Measurements from ENCODE around the gene CCDC191.

CCDC191 gene

GRCh38 chr3:114060906-114061655, 4.8 kb upstream of the CCDC191 start:
- Histone ChIP-seq H3K9me3 (ENCODE audit: insufficient read depth, low read length) (no peaks in the 10 kb centered on the region), H3K4me3 (ENCODE audit: insufficient read length, low read depth) (no peak overlapping the region), H3K36me3 (ENCODE audit: insufficient read depth, insufficient read length, low read length) (peaks cover 65% of the 10 kb centered on the region), H3K9ac (ENCODE audit: insufficient read length, low read depth) (no peak overlapping the region), H3K4me1 (ENCODE audit: insufficient read depth, insufficient read length) (no peaks in the 10 kb centered on the region), H3K27me3 (ENCODE audit: insufficient read depth, insufficient read length) (no peaks in the 10 kb centered on the region)
- DNase-seq (ENCODE audit: low read depth, low spot score) = no peak
- no peak for TF ChIP-seq ZNF274 (IDR thresholded peaks at IDR 0.05; ENCODE audit: low read depth, low read length)
- TF ChIP-seq SUZ12 (IDR thresholded peaks at IDR 0.05; ENCODE audit: extremely low read depth, insufficient read depth, insufficient read length) = no peak
- TF ChIP-seq YY1 (IDR thresholded peaks at IDR 0.05; ENCODE audit: insufficient read depth, insufficient read length) = no peak

GRCh38 chr3:114058646-114059045, 2.3 kb upstream of the CCDC191 start:
- Histone ChIP-seq H3K9me3 (ENCODE audit: insufficient read depth, low read length) (no peaks in the 10 kb centered on the region), H3K4me3 (ENCODE audit: insufficient read length, low read depth) (no peak overlapping the region), H3K36me3 (ENCODE audit: insufficient read depth, insufficient read length, low read length) (peaks cover 42% of the 10 kb centered on the region), H3K27me3 (ENCODE audit: insufficient read depth, insufficient read length) (no peaks in the 10 kb centered on the region), H3K9ac (ENCODE audit: insufficient read length, low read depth) (no peak overlapping the region), H3K4me1 (ENCODE audit: insufficient read depth, insufficient read length) (no peaks in the 10 kb centered on the region)
- no peak for TF ChIP-seq SUZ12 (IDR thresholded peaks at IDR 0.05; ENCODE audit: extremely low read depth, insufficient read depth, insufficient read length)
- no peak for TF ChIP-seq ZNF274 (IDR thresholded peaks at IDR 0.05; ENCODE audit: low read depth, low read length)
- DNase-seq (ENCODE audit: low read depth, low spot score) = no peak

- no peak for DNase-seq (ENCODE audit: low read depth, low spot score)
- Histone ChIP-seq H3K36me3 (ENCODE audit: insufficient read depth, insufficient read length, low read length) (peaks cover 41% of the 10 kb centered on the region), H3K27me3 (ENCODE audit: insufficient read depth, insufficient read length) (no peaks in the 10 kb centered on the region), H3K4me1 (ENCODE audit: insufficient read depth, insufficient read length) (no peaks in the 10 kb centered on the region), H3K9ac (ENCODE audit: insufficient read length, low read depth) (peak overlapping the region; percentile 89), H3K4me3 (ENCODE audit: insufficient read length, low read depth) (peak overlapping the region; percentile 94), H3K9me3 (ENCODE audit: insufficient read depth, low read length) (no peaks in the 10 kb centered on the region)
- TF ChIP-seq ZNF274 (IDR thresholded peaks at IDR 0.05; ENCODE audit: low read depth, low read length) (no peak), SUZ12 (IDR thresholded peaks at IDR 0.05; ENCODE audit: extremely low read depth, insufficient read depth, insufficient read length) (no peak), YY1 (IDR thresholded peaks at IDR 0.05; ENCODE audit: insufficient read depth, insufficient read length) (no peak)
These were observed 653 bp upstream of the CCDC191 start for GRCh38 chr3:114057011-114057347.

- H3K4me1 ChIP-seq (ENCODE audit: insufficient read depth, insufficient read length) = no peaks in the 10 kb centered on the region
- H3K4me3 ChIP-seq (ENCODE audit: insufficient read length, low read depth) = no peak overlapping the region
- H3K36me3 ChIP-seq (ENCODE audit: insufficient read depth, insufficient read length, low read length) = peaks cover 3% of the 10 kb centered on the region
- TF ChIP-seq YY1 (IDR thresholded peaks at IDR 0.05; ENCODE audit: insufficient read depth, insufficient read length) (no peak), ZNF274 (IDR thresholded peaks at IDR 0.05; ENCODE audit: low read depth, low read length) (no peak), SUZ12 (IDR thresholded peaks at IDR 0.05; ENCODE audit: extremely low read depth, insufficient read depth, insufficient read length) (no peak)
- no peak overlapping the region for H3K9ac ChIP-seq (ENCODE audit: insufficient read length, low read depth)
- H3K27me3 ChIP-seq (ENCODE audit: insufficient read depth, insufficient read length) = no peaks in the 10 kb centered on the region
- no peak for DNase-seq (ENCODE audit: low read depth, low spot score)
- H3K9me3 ChIP-seq (ENCODE audit: insufficient read depth, low read length) = no peaks in the 10 kb centered on the region
These were observed 4.1 kb downstream of the CCDC191 start for GRCh38 chr3:114052216-114052615.

GRCh38 chr3:114043205-114043604, 13.1 kb downstream of the CCDC191 start:
- H3K27me3 ChIP-seq (ENCODE audit: insufficient read depth, insufficient read length) = no peaks in the 10 kb centered on the region
- H3K9me3 ChIP-seq (ENCODE audit: insufficient read depth, low read length) = no peaks in the 10 kb centered on the region
- no peaks in the 10 kb centered on the region for H3K4me1 ChIP-seq (ENCODE audit: insufficient read depth, insufficient read length)
- DNase-seq (ENCODE audit: low read depth, low spot score) = no peak
- no peaks in the 10 kb centered on the region for H3K36me3 ChIP-seq (ENCODE audit: insufficient read depth, insufficient read length, low read length)
- H3K9ac ChIP-seq (ENCODE audit: insufficient read length, low read depth) = no peak overlapping the region
- TF ChIP-seq SUZ12 (IDR thresholded peaks at IDR 0.05; ENCODE audit: extremely low read depth, insufficient read depth, insufficient read length) (no peak), ZNF274 (IDR thresholded peaks at IDR 0.05; ENCODE audit: low read depth, low read length) (no peak), YY1 (IDR thresholded peaks at IDR 0.05; ENCODE audit: insufficient read depth, insufficient read length) (no peak)
- H3K4me3 ChIP-seq (ENCODE audit: insufficient read length, low read depth) = no peak overlapping the region

- H3K4me3 ChIP-seq (ENCODE audit: insufficient read length, low read depth) = no peak overlapping the region
- H3K36me3 ChIP-seq (ENCODE audit: insufficient read depth, insufficient read length, low read length) = no peaks in the 10 kb centered on the region
- H3K9me3 ChIP-seq (ENCODE audit: insufficient read depth, low read length) = no peaks in the 10 kb centered on the region
- H3K4me1 ChIP-seq (ENCODE audit: insufficient read depth, insufficient read length) = no peaks in the 10 kb centered on the region
- no peaks in the 10 kb centered on the region for H3K27me3 ChIP-seq (ENCODE audit: insufficient read depth, insufficient read length)
- H3K9ac ChIP-seq (ENCODE audit: insufficient read length, low read depth) = no peak overlapping the region
- TF ChIP-seq YY1 (IDR thresholded peaks at IDR 0.05; ENCODE audit: insufficient read depth, insufficient read length) (no peak), ZNF274 (IDR thresholded peaks at IDR 0.05; ENCODE audit: low read depth, low read length) (no peak), SUZ12 (IDR thresholded peaks at IDR 0.05; ENCODE audit: extremely low read depth, insufficient read depth, insufficient read length) (no peak)
- no peak for DNase-seq (ENCODE audit: low read depth, low spot score)
These were observed 20.4 kb downstream of the CCDC191 start for GRCh38 chr3:114035896-114036295.

GRCh38 chr3:114034787-114035545, 21.4 kb downstream of the CCDC191 start:
- Histone ChIP-seq H3K9me3 (ENCODE audit: insufficient read depth, low read length) (no peaks in the 10 kb centered on the region), H3K27me3 (ENCODE audit: insufficient read depth, insufficient read length) (no peaks in the 10 kb centered on the region), H3K4me1 (ENCODE audit: insufficient read depth, insufficient read length) (no peaks in the 10 kb centered on the region), H3K4me3 (ENCODE audit: insufficient read length, low read depth) (no peak overlapping the region), H3K9ac (ENCODE audit: insufficient read length, low read depth) (no peak overlapping the region), H3K36me3 (ENCODE audit: insufficient read depth, insufficient read length, low read length) (no peaks in the 10 kb centered on the region)
- DNase-seq (ENCODE audit: low read depth, low spot score) = no peak
- no peak for TF ChIP-seq YY1 (IDR thresholded peaks at IDR 0.05; ENCODE audit: insufficient read depth, insufficient read length)
- no peak for TF ChIP-seq ZNF274 (IDR thresholded peaks at IDR 0.05; ENCODE audit: low read depth, low read length)
- TF ChIP-seq SUZ12 (IDR thresholded peaks at IDR 0.05; ENCODE audit: extremely low read depth, insufficient read depth, insufficient read length) = no peak

Measured in NT2/D1 (cell line).